ENCODE results near the gene CHCHD10.

The CHCHD10 gene

GRCh38 chr22:23787600-23787896, 19.8 kb upstream of the CHCHD10 start:
- no peak for DNase-seq

DNA sequence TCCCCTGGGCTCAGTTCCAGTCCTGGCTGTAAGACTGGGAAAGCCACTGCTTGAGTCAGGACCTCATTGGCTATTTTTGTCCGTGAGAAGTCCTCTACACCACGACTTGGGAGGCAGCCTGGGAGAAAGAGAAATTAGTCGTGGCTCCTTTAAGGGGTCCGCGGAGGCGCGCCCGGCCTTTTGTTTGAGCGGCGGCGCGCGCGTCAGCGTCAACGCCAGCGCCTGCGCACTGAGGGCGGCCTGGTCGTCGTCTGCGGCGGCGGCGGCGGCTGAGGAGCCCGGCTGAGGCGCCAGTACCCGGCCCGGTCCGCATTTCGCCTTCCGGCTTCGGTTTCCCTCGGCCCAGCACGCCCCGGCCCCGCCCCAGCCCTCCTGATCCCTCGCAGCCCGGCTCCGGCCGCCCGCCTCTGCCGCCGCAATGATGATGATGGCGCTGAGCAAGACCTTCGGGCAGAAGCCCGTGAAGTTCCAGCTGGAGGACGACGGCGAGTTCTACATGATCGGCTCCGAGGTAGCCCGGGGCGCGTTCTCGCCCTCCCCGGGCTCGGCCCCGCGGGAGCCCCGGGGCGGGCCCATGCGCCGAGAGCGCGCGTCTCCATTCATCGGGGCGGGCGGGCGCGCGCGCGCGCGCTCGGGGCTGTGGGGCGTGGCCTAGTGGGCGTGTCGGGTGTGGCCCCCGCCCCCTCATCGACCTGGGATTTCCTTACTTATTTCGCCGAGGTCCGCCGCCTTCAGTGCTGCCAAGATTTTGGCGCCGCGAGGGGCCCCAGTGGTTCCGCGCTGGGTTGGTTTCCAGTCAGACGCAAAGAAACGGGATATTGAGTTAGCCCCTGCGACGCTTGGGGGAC, 19.2 kb upstream of the CHCHD10 start, which contains the start of gene SMARCB1:
Gene SMARCB1 (plus strand): TSS at position 215 of the 848 bp plus-strand sequence. CDS start 204 bp downstream, at position 419.
- peak; percentile 67 to 91 for DNase-seq

GRCh38 chr22:23786261-23786710, 18.5 kb upstream of the CHCHD10 start:
- DNase-seq: no peak

GRCh38 chr22:23784215-23784732, 16.5 kb upstream of the CHCHD10 start:
- no peak for DNase-seq

GRCh38 chr22:23783265-23784150, 15.7 kb upstream of the CHCHD10 start:
- no peak for DNase-seq

GRCh38 chr22:23782703-23783102, 14.9 kb upstream of the CHCHD10 start:
- DNase-seq: no peak

GRCh38 chr22:23782252-23782651, 14.5 kb upstream of the CHCHD10 start:
- no peak for DNase-seq

DNA sequence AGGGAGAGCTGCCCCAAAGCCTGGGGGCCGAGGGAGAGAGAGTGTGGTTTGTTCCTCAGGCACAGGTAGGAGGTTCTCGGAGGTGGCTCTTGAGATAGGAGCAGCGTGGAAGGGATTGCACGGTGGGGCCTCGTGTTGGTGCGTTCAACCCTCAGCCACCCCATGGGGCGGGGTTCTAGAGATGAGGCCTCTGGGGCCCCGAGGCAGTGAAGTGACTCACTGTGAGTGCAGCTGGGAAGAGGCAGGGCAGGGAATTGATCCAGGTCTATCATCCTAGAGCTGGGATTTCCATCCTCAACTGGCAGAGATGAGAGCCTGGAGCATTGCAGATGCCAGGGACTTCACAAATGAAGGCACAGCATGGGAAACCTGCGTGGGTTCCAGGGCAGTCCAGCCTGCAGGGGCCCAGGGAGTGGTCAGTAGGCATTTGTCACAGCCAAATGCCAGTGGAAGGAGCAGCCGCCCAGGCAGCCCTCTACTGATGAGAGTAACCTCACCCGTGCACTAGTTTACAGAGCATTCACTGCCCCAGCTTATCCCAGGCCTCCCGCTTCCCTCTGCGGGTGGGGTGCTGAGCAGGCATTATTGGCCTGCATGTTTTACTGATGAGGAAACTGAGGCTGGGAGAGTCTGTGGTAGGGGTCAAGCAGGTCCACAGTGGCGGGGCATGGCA, 13.9 kb upstream of the CHCHD10 start:
- no peak for DNase-seq

DNA sequence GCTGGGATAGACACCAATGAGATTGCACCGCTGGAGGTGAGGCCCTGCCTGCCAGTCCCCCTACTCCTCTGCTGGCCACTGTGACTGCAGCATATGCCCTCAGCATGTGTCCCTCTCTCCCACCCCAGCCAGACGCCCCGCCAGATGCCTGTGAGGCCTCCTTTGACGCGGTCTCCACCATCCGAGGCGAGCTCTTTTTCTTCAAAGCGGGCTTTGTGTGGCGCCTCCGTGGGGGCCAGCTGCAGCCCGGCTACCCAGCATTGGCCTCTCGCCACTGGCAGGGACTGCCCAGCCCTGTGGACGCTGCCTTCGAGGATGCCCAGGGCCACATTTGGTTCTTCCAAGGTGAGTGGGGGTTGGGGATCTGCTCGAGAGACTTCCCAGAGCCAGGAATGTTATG, 13.3 kb upstream of the CHCHD10 start:
- DNase-seq: no peak

DNA sequence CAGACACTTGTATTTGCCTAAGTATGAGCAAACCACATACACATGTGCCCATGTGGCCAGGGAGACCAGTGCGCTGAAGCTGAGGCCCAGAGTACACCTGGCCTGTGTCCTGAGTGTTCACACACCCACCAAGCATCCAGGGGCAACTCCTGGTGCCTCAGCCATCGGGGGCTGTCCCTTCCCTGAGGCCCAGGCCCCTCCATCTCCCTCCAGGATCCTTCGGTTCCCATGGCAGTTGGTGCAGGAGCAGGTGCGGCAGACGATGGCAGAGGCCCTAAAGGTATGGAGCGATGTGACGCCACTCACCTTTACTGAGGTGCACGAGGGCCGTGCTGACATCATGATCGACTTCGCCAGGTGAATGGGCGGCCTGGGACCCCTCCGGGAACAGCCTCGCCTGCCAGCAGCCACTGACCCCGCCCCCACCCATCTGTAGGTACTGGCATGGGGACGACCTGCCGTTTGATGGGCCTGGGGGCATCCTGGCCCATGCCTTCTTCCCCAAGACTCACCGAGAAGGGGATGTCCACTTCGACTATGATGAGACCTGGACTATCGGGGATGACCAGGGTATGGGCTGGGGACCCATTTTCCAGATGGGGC, 12.5 kb upstream of the CHCHD10 start:
- DNase-seq: no peak

DNA sequence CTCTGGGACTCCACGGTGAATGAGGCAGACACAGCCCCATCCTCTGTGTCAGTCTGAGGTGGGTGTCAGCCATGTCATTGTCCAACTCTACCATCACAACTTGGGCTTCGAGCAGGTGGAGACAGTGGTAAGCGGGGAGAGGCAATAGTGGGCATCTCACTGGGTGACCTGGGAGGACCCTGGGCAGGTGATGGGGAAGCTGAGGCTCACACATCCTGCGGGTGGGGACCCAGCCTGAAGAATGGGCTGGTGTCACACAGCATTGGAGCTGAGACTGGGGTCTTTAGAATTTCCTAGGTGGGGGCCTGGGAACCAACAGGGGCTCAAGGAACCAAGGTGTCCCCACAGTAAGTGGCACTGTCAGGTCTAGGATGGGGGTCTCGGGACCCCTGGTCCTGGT, 12.0 kb upstream of the CHCHD10 start:
- no peak for DNase-seq

- no peak for DNase-seq
Measured at GRCh38 chr22:23779083-23779482, 11.3 kb upstream of the CHCHD10 start.

DNA sequence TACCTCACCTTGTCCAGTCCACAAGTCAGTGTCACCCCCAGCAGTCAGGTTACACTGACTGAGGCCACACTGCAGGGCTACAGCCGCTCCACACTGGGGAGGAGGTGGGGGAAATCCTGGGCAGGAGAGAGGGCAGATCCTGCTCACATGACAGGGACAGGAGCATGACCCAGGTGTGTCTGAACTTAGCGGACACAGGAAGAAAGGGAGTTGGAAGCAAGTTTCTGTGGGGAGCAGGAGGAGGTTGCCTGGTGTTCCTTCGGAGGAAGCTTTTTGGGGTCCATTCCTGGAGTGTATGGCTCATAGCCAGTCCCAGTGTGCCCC, 10.8 kb upstream of the CHCHD10 start:
- DNase-seq: no peak

DNA sequence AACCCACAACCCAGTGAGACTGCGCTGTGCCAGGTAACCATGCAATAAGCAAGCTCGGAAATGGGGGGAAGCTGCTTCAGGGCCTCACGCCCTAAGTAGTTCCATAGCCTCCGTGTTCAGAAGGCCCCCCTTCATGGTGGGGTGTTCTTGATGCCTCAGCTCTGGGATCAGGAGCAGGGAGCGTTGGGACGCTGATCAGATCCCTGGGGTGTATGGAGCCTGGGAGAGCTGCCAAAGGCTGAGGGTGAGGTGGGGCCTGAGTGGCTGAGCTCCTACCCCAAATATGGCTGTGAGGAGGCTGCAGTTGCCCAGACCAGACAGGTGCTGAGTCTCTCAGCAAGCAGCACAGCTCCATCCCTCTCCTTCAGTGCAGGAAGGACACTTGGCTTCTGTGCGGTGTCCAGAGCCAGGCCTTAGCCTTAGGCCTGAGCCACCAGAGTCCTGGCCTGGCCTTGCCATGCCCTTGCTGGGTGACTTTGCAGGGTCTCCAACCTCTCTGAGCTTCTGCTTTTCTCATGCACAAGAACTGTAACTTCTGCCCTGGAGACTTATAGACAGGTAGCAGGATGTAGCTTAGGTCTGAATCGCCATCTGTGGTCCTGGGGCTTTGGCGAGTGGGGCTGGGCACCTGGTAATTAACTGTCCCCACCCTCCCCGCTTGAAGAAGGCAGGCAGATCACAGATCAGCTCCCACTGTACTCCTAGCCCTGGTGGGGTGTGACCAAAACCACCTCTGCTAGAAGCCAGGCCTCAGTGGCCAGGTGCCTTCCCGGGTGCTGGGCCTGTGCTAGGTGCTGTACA, 10.2 kb upstream of the CHCHD10 start:
- no peak for DNase-seq

DNA sequence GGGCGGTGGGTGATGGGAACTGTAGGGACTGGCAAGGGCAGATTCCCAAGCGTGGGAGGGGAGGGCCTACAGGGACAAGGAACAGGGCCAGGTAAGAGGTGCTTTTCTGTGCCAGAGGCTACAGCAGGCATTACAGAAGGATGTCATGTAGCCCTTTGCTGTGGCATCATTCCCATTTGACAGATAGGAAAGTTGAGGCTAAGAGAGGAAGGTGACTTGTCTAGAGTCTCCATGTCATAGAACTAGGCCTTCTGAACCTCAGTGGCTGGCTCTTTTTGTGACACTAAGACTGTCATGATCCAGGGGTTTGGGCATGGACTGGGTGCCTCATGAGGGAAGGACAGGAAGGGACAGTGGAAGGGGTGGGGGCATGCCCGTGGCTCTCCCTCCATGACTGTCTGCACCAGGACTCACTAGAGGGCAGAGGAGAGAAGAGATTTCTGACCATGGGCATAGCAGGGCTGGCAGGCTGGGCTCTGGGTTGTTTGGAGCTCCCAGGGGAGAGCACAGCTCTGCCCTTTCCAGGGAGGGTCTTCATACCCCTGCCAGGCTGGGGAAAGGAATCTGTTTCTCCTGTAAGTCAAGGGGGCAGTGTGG, 8.1 kb upstream of the CHCHD10 start:
- DNase-seq: no peak

DNA sequence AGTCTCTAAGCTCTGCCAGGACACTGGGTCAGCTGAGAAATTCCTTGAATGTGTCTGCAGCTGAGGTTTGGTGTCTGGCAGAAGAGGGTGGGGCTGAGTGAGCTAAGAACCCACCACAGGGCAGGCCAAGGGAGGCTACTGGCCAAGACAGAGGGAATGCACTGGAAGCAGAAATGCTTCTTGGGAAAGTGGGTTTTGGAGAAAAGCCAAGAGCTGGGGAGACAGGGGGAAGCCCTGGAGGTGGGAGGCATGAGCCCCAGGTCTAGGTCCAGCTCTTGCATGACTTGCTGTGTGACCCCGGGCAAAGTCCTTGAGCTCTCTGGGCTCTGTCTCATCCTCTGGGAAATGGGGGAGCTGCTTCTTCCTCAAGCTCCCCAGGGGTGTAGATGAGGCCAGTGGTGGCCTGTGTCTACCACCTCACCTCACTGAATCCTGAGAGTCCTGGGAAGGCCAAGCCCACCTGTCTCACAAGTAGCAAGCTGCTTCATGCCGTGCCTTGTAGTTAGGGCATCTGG, 7.2 kb upstream of the CHCHD10 start:
- DNase-seq: no peak

GRCh38 chr22:23774114-23774921, 6.5 kb upstream of the CHCHD10 start:
- DNase-seq: no peak

GRCh38 chr22:23773483-23774113, 5.8 kb upstream of the CHCHD10 start:
- DNase-seq: no peak

- DNase-seq: no peak
Measured at GRCh38 chr22:23772649-23773473, 5.1 kb upstream of the CHCHD10 start, which contains the start of gene MMP11. Gene MMP11, plus strand, starts transcription at chr22:23772849. Its CDS starts 22 bp downstream, at chr22:23772871.

Data from bone marrow (tissue), 2 donors.